Measurements from ENCODE around the gene WNT2B.

DNA sequence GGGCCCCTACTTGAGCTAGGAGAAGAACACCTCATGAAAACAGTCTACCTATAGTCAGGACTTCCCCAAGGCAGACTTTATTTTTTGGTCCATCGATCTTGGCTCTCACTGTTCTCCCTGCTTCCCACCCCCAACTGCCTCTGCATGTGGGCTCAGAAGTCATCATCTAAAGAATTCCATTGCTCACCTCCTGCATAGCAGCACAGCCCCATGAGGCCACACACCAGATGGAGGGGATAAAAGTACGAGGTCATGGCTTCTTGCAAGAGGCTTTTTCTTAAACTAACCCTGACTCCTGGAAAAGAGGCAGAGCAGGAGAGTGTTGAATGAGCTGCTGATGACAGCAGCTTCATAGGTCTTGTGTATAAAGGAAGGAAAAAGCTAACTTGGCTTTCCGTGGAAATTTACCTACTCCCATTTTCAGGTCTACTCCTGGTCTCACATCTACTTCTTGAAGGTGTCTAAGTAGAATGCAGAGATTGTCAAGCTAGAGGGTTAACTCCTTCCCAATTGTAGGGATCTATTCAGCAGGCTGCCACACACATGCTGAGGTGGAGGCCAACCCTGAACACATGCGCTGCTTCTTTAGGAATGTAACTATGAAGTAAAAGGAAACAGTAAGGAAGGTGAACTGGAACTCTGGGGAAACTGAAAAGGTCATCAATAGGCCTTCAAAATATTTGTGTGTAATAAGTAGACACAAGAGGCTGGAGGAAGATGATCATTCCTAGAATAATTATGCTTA, 18.7 kb downstream of the WNT2B start:
- TF ChIP-seq CTCF (IDR thresholded peaks at IDR 0.05) (no peak), POLR2A (IDR thresholded peaks at IDR 0.05) (no peak)
